Effector memory CD4-positive, alpha-beta T cell (primary cell): ENCODE data around the gene SHC1.
"Not testable (repeated sequence)": the region's sequence is repeated elsewhere in the genome, so short reads cannot be mapped to it uniquely, and the experiment has no call there.

Experiments
- DNase-seq, 3 donors: peaks; one replicate each; pipeline ENCODE4 v3.0.0-alpha.2; 2020
- H3K27ac ChIP-seq: 2 replicates; pipeline ENCODE4 v1.7.0; 2013; ENCODE audit warnings: mild to moderate bottlenecking, low read length, moderate library complexity; ENCODE audit not compliant: insufficient read depth, poor library complexity, severe bottlenecking
- H3K27me3 ChIP-seq: replicated peaks from 2 replicates; pipeline ENCODE4 v1.7.0; 2013; ENCODE audit warnings: mild to moderate bottlenecking, low read length; ENCODE audit not compliant: insufficient read depth, control insufficient read depth, poor library complexity, severe bottlenecking
- H3K36me3 ChIP-seq: 2 replicates; pipeline ENCODE4 v1.7.0; 2013; ENCODE audit warnings: mild to moderate bottlenecking, low read length, moderate library complexity; ENCODE audit not compliant: control insufficient read depth, insufficient read depth
- H3K4me1 ChIP-seq: 2 replicates; pipeline ENCODE4 v1.7.0; 2013; ENCODE audit warnings: low read length, mild to moderate bottlenecking; ENCODE audit not compliant: control insufficient read depth, insufficient read depth, poor library complexity, severe bottlenecking
- H3K4me3 ChIP-seq: 2 replicates; pipeline ENCODE4 v1.7.0; 2013; ENCODE audit warnings: low read length, low read depth, mild to moderate bottlenecking; ENCODE audit not compliant: insufficient read depth, poor library complexity, severe bottlenecking
- H3K9me3 ChIP-seq: 2 replicates; pipeline ENCODE4 v1.7.0; 2013; ENCODE audit warnings: mild to moderate bottlenecking, low read length, moderate library complexity; ENCODE audit not compliant: control insufficient read depth

The SHC1 gene

DNA sequence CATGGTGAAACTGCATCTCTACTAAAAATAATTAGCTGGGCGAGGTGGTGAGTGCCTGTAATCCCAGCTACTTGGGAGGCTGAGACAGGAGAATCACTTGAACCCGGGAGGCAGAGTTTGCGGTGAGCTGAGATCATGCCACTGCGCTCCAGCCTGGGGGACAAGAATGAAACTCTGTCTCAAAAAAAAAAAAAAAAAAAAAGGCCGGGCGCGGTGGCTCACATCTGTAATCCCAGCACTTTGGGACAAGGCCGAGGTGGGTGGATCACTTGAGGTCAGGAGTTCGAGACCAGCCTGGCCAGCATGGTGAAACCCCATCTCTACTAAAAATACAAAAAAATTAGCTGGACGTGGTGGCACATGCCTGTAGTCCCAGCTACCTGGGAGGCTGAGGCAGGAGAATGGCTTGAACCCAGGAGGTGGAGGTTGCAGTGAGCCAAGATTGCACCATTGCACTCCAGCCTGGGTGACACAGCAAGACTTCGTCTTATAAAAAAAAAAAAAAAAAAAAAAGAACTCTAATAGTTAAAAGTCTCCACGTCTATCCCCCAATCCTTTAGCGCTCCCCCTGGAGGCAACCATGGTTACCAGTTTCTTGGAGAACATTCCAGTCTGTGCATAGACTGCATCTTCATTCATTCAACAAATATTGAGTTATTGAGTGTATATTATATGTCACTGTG, 24.9 kb upstream of the SHC1 start:
- H3K27ac ChIP-seq, H3K27me3 ChIP-seq, H3K4me3 ChIP-seq, H3K9me3 ChIP-seq, DNase-seq, H3K36me3 ChIP-seq: not testable (repeated sequence)
- peaks cover 10% of the 10 kb centered on the region for H3K4me1 ChIP-seq

DNA sequence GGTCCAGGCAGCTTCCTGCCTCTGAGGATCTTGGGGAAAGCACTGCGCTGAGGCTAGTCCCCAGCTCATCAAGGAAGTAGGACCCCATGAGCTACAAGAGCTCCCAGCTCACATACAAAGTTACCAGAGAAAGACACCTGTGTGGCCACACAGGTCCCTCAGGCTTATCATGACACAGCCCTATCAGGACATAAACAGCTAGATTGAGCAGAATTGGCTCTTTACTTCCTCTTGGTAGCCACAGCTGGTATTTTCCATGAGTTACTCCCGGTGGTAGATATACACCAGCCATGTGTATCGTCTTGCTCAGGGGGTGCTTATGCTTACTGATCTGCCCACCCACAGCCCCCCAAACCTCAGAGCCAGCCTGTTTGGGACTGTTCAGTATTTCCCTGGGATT, 24.0 kb upstream of the SHC1 start:
- DNase-seq, result no peak
- peaks cover 10% of the 10 kb centered on the region for H3K4me1 ChIP-seq
- peaks cover 16% of the 10 kb centered on the region for H3K36me3 ChIP-seq
- no peak overlapping the region for H3K27ac ChIP-seq
- no peaks in the 10 kb centered on the region for H3K9me3 ChIP-seq
- H3K27me3 ChIP-seq, result no peaks in the 10 kb centered on the region
- H3K4me3 ChIP-seq, result no peak overlapping the region

DNA sequence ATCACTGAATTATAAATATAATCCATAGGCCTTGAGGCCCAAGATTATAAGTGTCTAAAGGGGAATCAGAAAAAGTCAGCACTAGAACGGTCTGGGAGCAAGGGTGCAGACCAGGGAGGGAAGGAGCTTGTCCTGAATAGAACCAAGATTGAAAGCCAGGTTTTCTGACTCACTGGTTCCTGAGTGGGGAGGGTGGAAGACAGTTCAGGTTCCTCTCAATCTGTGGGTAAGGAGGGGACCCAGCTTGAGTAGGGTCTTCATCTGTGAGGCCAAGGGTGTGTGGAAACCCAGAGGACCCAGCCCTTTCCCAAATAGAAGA, 23.7 kb upstream of the SHC1 start:
- Histone ChIP-seq H3K9me3 (no peaks in the 10 kb centered on the region), H3K36me3 (peaks cover 19% of the 10 kb centered on the region), H3K4me1 (peaks cover 9% of the 10 kb centered on the region), H3K27me3 (no peaks in the 10 kb centered on the region), H3K27ac (no peak overlapping the region), H3K4me3 (no peak overlapping the region)
- no peak for DNase-seq

DNA sequence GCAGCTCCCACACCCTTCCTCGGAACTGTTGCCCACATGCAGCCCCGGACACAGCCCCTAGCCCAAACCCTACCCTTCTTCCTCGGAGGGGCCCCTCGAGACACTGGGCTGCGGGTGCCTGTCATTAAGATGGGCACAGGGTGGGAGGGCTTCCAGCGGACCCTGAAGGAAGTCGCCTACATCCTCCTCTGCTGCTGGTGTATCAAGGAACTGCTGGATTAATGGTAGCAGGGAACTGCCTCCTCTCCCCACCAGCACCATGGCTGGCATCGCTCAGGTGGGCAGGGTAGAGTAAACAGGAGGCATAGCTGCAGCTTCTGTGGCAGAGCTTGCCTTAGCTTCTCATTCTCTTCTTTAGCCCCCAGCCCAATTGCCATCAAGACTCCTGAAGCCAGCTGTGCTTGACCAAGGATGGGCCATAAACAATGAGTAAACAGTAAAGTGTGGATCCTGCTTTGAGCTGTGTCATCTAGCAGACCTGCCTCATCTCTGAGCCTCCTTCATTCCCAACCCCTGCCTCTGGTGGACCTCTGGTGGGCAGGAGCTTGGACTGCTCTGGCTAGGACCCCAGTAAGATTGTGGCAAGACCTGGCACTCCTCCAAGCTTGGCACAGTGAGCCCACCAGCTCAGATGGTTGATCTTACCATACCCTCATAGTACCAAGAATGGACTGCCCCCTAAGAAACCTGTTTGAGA, 23.2 kb upstream of the SHC1 start, which contains the start of gene LENEP:
LENEP (plus strand) TSS at position 15 of the 697 bp plus-strand sequence; CDS start at position 37, 22 bp downstream.
- Histone ChIP-seq H3K27me3 (no peaks in the 10 kb centered on the region), H3K4me3 (no peak within 1 kb of the TSS), H3K9me3 (no peaks in the 10 kb centered on the region), H3K4me1 (peaks cover 4% of the 10 kb centered on the region), H3K36me3 (peaks cover 24% of the 10 kb centered on the region), H3K27ac (no peak within 1 kb of the TSS)
- no peak for DNase-seq

DNA sequence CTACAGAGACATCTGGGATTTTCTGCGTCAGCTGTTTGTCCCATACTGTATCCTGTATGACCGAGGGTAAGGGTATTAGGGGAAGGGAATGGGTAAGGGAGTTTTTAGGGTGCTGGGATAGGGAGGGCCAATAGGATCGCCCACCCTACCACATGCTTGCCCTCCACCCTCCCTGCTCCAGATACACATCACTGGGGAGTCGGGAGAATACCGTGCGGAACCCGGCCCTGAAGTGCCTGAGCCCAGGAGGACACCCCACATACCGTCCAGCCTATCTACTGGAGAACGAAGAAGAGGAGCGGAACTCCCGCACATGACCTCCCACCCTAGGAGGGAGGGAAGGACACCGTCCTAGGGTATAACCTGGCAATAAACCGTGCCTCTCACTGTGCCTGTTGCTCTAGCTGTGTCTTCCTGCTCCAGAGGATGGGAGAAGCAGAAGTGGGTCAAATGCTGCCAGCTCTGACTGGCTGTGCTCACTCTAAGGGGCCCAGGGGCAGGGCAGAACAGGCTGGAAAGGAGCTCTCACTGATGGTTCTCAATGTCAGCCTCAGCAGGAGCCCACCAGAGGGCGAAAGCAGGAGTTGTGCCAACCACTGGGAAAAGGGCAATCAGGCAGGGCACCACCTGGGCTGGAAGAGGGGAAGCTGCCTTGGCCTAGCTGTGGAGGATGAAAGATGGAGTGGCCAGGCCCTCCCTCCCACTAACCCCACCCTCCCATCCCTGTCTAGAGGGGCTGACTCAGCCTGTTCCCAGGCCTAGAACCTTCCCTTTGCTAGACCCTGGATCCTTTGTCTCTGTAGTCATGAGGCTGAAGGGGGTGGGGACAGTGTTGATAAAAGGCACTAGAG, 22.4 kb upstream of the SHC1 start:
- peaks cover 32% of the 10 kb centered on the region for H3K36me3 ChIP-seq
- no peak overlapping the region for H3K4me3 ChIP-seq

DNA sequence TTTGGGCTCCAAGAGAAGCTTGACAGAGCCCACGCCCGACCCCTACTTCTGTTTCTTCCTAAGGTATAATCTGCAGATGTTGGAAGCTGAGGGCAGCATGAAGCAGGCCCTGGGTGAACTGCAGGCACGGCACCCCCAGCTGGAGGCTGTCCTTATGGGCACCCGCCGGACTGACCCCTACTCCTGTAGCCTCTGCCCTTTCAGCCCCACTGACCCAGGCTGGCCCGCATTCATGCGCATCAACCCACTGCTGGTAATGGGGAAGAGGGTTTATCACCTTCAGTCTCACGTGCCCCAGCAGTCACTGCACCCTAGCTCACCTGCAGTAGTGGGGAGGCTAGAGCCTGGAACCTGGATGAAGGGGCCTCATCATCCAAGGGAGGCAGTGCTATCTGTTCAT, 19.7 kb upstream of the SHC1 start:
- H3K27ac ChIP-seq, result no peak overlapping the region
- no peak overlapping the region for H3K4me3 ChIP-seq
- H3K27me3 ChIP-seq, result no peaks in the 10 kb centered on the region
- peaks cover 2% of the 10 kb centered on the region for H3K4me1 ChIP-seq
- peaks cover 36% of the 10 kb centered on the region for H3K36me3 ChIP-seq
- H3K9me3 ChIP-seq, result no peaks in the 10 kb centered on the region
- DNase-seq, result no peak

More for the DNA sequence above, 22.4 kb upstream of the SHC1 start:
- no peak overlapping the region for H3K27ac ChIP-seq
- H3K27me3 ChIP-seq, result no peaks in the 10 kb centered on the region
- no peaks in the 10 kb centered on the region for H3K9me3 ChIP-seq
- peaks cover 2% of the 10 kb centered on the region for H3K4me1 ChIP-seq
- no peak for DNase-seq

DNA sequence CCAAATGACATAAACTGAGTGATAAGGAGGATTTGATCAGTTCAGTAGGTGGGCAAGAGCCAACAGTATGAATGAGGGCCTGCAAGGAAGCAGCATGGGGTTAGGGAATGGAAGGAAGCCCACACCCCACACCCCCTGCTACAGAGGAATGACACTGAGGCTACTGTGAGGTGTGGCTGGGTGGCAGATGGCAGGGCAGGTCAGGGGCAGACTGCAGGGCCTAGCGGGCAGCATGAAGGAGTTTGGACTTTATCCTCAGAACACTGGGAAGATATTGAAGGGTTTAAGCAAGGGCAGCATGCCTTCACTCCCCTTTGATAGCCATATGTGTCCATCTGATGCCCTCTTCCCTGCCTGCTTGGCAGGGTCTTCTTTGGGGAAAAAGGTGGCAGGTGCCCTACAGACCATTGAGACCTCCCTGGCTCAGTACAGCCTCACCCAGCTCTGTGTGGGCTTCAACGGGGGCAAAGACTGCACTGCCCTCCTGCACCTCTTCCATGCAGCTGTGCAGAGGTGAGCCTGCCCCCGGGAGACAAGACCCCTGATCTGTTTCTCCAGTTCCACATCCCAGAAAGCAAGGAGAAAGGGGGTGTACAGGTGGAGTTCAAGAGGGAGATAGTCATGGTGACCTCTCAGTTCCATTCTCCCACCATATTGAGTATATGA, 18.8 kb upstream of the SHC1 start:
- H3K9me3 ChIP-seq, result no peaks in the 10 kb centered on the region
- H3K4me3 ChIP-seq, result no peak overlapping the region
- DNase-seq, result no peak
- peaks cover 2% of the 10 kb centered on the region for H3K4me1 ChIP-seq
- H3K36me3 ChIP-seq, result peaks cover 36% of the 10 kb centered on the region
- no peak overlapping the region for H3K27ac ChIP-seq
- no peaks in the 10 kb centered on the region for H3K27me3 ChIP-seq

DNA sequence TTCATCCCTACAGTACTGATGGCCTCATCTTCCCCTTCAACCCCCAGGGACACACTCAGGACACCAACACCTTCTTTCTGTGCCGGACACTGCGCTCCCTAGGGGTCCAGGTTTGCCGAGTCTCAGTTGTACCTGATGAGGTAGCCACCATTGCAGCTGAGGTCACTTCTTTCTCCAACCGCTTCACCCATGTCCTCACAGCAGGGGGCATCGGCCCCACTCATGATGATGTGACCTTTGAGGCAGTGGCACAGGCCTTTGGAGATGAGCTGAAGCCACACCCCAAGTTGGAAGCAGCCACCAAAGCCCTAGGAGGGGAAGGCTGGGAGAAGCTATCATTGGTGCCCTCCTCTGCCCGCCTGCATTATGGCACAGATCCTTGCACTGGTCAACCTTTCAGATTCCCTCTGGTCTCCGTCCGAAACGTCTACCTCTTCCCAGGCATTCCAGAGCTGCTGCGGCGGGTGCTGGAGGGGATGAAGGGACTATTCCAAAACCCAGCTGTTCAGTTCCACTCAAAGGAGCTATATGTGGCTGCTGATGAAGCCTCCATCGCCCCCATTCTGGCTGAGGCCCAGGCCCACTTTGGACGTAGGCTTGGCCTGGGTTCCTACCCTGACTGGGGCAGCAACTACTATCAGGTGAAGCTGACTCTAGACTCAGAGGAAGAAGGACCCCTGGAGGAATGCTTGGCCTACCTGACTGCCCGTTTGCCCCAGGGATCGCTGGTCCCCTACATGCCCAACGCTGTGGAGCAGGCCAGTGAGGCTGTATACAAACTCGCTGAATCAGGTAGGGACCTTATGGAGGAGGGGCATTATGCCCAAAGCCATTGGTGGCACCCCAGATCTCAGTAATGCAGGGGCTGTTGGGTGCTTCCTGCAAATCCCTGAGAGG, 17.8 kb upstream of the SHC1 start:
- H3K4me1 ChIP-seq, result peaks cover 12% of the 10 kb centered on the region
- no peak for DNase-seq
- H3K36me3 ChIP-seq, result peaks cover 36% of the 10 kb centered on the region
- H3K27me3 ChIP-seq, result no peaks in the 10 kb centered on the region
- no peak overlapping the region for H3K27ac ChIP-seq
- no peaks in the 10 kb centered on the region for H3K9me3 ChIP-seq
- H3K4me3 ChIP-seq, result no peak overlapping the region

DNA sequence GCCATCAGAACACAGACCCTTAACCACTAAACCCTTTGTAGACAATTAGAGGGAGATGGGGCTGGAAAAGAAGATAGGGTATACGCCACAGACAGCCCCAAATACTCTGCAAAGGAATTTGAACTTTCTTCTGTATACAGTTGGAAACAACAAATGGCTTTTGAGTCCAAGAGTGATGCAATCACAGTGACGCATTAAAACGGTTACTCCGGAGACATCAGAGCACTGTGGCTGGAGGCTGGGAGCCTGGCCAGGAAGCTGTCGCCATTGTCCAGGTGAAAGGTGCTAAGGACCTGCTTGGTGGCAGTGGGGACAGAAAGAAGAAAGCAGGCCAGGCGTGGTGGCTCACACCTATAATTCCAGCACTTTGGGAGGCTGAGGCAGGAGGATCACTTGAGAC, 16.8 kb upstream of the SHC1 start:
- H3K27ac ChIP-seq, result no peak overlapping the region
- DNase-seq, result no peak
- no peaks in the 10 kb centered on the region for H3K9me3 ChIP-seq
- no peak overlapping the region for H3K4me3 ChIP-seq
- H3K4me1 ChIP-seq, result peaks cover 9% of the 10 kb centered on the region
- peaks cover 32% of the 10 kb centered on the region for H3K36me3 ChIP-seq
- no peaks in the 10 kb centered on the region for H3K27me3 ChIP-seq
